Urinary bladder (tissue), 4 donors: ENCODE data around the gene C10orf53. TPM values are rescaled to one million over a fixed set of nuclear protein-coding genes. Genes with fewer than 3 reads are reported as not detected.
"Not testable (repeated sequence)": the region's sequence is repeated elsewhere in the genome, so short reads cannot be mapped to it uniquely, and the experiment has no call there.

ENCODE experiments used
- DNase-seq: peaks from one replicate; pipeline ENCODE4 v3.0.0-alpha.2; 2015; ENCODE audit errors: extremely low spot score
- H3K27ac ChIP-seq: one replicate; pipeline ENCODE4 v1.5.1; 2013; ENCODE audit warnings: low read depth, mild to moderate bottlenecking, moderate library complexity
- H3K36me3 ChIP-seq: one replicate; pipeline ENCODE4 v1.6.1; 2013; ENCODE audit warnings: mild to moderate bottlenecking, moderate library complexity; ENCODE audit not compliant: insufficient read depth
- H3K4me1 ChIP-seq: one replicate; pipeline ENCODE4 v1.6.1; 2013; ENCODE audit warnings: mild to moderate bottlenecking, moderate library complexity; ENCODE audit not compliant: insufficient read depth
- H3K4me3 ChIP-seq: one replicate; pipeline ENCODE4 v1.5.1; 2013; ENCODE audit warnings: low read depth, low read length
- WGBS: extraction: QIAGEN DNeasy Blood & Tissue Kit; methylation state at CpG from one replicate; pipeline ENCODE4 v1.1.7; 2013; 5-methylcytosine and 5-hydroxymethylcytosine counted together
- polyA plus RNA-seq: library from polyadenylated mRNA; stranded (reverse); fragments of 200-250 nt; gene quantifications from one replicate; pipeline ENCODE4 v1.2.3, GENCODE V29; 2013
- total RNA-seq: library from RNA; depleted of rRNA; stranded (reverse); fragments of >200 nt; gene quantifications from one replicate; pipeline ENCODE4 v1.2.3, GENCODE V29; 2014
- donor health status: healthy with polysubstance abuse.
- donor health status: healthy.

C10orf53 gene
- total and polyA plus RNA-seq, 2 donors: not detected

- Histone ChIP-seq H3K4me1 (no peaks in the 10 kb centered on the region), H3K27ac (no peak overlapping the region), H3K4me3 (no peak overlapping the region), H3K36me3 (no peaks in the 10 kb centered on the region)
- no peak for DNase-seq
- 54% methylated on average over 8 of the region's 8 CpGs for WGBS
These were observed 18.2 kb upstream of the C10orf53 start for GRCh38 chr10:49661140-49661856.

DNA sequence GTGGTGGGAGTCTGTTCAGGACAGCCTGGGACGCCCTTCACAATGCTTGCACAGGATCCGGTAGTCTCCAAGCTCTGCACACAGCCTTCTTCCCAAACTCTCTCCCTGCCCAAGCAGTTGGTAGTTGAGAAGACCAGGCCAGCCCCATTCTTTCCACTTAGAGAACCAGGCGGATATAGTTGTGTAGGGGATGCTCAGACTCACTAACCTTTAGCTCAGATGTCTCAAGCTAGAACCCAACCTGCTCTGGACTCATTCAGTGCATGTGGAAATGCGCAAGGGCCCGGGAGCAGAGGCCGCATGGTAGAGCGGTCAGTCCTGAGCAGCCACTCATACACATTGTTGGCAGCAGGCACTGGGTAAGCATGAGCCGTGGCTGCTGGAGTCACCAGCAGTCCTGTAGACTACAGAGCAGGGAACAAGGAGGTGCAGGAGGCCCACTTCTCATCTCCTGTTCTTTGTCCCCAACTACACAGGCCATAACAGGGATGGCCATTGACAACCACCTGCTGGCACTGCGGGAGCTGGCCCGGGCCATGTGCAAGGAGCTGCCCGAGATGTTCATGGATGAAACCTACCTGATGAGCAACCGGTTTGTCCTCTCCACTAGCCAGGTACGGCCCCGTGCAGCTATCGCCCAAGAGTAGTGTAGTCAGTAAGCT is 17.2 kb upstream of the C10orf53 start:
- no peak for DNase-seq
- Histone ChIP-seq H3K4me1 (no peaks in the 10 kb centered on the region), H3K36me3 (no peaks in the 10 kb centered on the region), H3K27ac (no peak overlapping the region), H3K4me3 (no peak overlapping the region)
- 86% methylated on average over 15 of the region's 15 CpGs for WGBS

DNA sequence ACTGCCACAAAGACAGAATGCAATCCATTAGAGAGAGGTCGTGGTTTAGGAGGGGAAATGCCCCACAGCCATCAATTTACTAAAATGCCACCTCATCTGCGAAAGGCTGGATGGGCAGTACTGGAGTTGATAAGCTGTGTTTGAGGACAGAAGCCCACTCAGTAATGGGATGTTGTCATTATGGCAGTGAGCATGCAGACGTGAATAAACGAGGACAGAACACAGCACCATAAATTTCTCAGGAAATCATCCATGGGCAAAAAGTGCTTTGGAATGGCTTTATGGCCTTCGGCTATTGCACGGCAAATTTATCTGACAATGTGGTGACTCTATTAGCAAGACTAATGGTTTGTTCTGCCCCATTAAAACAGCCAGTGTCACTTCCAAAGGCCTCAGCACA is 15.9 kb upstream of the C10orf53 start:
- Histone ChIP-seq H3K36me3 (no peaks in the 10 kb centered on the region), H3K4me1 (no peaks in the 10 kb centered on the region), H3K4me3 (no peak overlapping the region), H3K27ac (no peak overlapping the region)
- DNase-seq: no peak
- WGBS: 44% methylated on average over 6 of the region's 6 CpGs

DNA sequence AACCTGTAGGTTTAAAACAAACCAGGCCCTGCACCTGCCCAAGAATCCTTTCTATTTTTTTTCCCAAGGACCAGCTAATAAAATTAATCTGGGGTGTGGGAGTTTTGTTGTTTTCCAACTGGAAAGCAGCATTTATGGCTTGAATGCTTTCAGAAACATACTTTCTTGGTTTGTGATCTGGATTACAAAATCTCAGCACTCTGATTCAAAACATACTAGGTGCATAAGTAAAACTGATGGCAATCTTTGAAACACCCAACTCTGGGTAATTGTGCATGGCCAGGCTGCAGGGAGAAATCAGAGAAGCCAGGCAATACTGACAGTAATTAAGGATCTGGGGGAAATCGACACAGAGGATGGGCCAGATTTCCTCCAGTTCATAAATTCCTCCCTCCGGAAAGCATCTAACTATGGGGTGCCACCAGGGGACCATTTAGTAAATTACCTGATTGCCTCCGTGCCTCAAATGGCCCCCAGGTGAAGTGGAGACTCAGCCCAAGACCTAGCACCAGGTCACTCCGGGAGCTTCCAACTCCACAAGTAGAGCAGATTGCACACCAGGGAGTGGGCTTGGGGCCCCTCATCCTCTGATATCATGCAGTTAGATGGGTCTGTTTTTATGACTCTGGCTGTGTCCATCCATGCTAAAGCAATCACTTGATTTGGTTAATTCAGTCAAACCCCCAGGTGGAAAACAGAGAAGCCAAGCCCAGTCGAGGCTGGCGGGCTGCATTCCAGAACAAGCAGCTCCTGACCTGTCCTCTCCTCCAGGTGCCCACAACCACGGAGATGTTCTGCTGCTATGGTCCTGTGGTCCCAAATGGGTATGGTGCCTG is 15.2 kb upstream of the C10orf53 start:
- H3K4me3 ChIP-seq: no peak overlapping the region

GRCh38 chr10:49664842-49665355 is 14.6 kb upstream of the C10orf53 start:
- no peak overlapping the region for H3K4me3 ChIP-seq
- 71% methylated on average over 4 of the region's 4 CpGs for WGBS
- no peak overlapping the region for H3K27ac ChIP-seq
- H3K4me1 ChIP-seq: no peaks in the 10 kb centered on the region
- no peaks in the 10 kb centered on the region for H3K36me3 ChIP-seq
- no peak for DNase-seq

More for the DNA sequence above, 15.2 kb upstream of the C10orf53 start:
- WGBS: 60% methylated on average over 7 of the region's 7 CpGs
- DNase-seq: no peak
- Histone ChIP-seq H3K4me1 (no peaks in the 10 kb centered on the region), H3K36me3 (no peaks in the 10 kb centered on the region), H3K27ac (no peak overlapping the region)

GRCh38 chr10:49666054-49666615 is 13.3 kb upstream of the C10orf53 start:
- 47% methylated on average over 2 of the region's 2 CpGs for WGBS
- H3K36me3 ChIP-seq: no peaks in the 10 kb centered on the region

DNA sequence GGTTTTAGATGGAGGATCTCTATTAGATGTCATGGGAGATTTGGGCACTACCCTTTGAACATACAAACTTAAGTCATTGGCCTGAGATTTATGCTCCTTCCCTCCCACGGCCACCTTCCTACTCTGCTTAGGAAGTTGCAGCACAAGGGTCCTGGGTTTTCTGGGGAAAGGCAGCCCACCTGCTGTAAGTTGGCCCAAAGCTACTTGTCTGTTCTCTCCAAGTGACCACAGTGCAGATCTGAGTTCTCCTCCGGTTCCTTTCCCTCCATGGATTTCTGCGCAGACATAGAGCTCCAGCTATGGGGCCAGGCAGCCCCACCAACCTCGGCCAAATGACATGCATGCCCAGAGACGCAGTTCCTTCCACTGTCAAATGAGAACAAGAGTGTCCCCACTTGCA is 12.8 kb upstream of the C10orf53 start:
- no peak for DNase-seq
- Histone ChIP-seq H3K27ac (no peak overlapping the region), H3K4me1 (no peaks in the 10 kb centered on the region), H3K36me3 (no peaks in the 10 kb centered on the region), H3K4me3 (no peak overlapping the region)
- 86% methylated on average over 5 of the region's 5 CpGs for WGBS

More at GRCh38 chr10:49666054-49666615, 13.3 kb upstream of the C10orf53 start:
- Histone ChIP-seq H3K4me3 (no peak overlapping the region), H3K4me1 (no peaks in the 10 kb centered on the region), H3K27ac (no peak overlapping the region)
- no peak for DNase-seq

- WGBS: 64% methylated on average over 2 of the region's 2 CpGs
- no peak overlapping the region for H3K4me3 ChIP-seq
- no peaks in the 10 kb centered on the region for H3K4me1 ChIP-seq
- no peak for DNase-seq
- no peak overlapping the region for H3K27ac ChIP-seq
- no peaks in the 10 kb centered on the region for H3K36me3 ChIP-seq
These were observed 11.5 kb upstream of the C10orf53 start for GRCh38 chr10:49667991-49668390.

- Histone ChIP-seq H3K36me3 (no peaks in the 10 kb centered on the region), H3K4me1 (no peaks in the 10 kb centered on the region), H3K4me3 (no peak overlapping the region), H3K27ac (no peak overlapping the region)
- WGBS: 67% methylated on average over 6 of the region's 6 CpGs
- DNase-seq: no peak
These were observed 10.8 kb upstream of the C10orf53 start for GRCh38 chr10:49668684-49669083.

DNA sequence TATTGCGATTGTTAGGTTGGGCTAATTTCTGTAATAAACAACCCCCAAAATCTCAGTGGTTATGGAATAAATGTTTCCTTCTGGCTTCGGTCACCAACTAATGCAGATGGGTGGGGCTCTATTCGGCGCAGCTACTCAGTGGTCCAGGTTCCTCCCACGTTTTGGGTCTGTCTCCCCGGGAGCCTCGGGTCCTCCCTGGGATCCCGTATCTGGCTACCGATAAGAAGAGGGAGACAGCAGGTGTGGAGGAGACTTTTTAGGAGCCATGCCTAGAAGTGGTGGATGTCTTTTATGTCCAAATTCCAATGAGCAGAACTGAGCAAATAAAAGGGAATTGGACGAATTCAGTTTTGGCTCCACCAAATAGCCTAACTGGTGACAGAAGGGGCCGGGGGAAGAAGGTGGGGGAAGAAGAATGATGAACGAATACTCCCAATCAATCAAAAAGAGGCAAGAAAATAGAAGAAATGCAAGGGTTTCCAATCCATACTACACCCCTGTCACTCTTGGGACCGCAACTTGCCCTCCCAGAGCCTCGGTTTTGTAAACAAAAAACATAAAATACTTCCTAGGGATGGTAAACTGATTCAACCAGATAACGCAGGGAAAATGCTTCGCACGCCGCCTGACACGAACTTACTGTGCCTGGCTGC is 498 bp upstream of the C10orf53 start:
- Histone ChIP-seq H3K36me3 (no peaks in the 10 kb centered on the region), H3K4me1 (no peaks in the 10 kb centered on the region), H3K27ac (no peak overlapping the region), H3K4me3 (no peak overlapping the region)
- DNase-seq: no peak
- 12% methylated on average over 19 of the region's 19 CpGs for WGBS

GRCh38 chr10:49682449-49682848 is 3.0 kb downstream of the C10orf53 start:
- not testable (repeated sequence) for H3K36me3 ChIP-seq, DNase-seq, H3K4me3 ChIP-seq, H3K27ac ChIP-seq, H3K4me1 ChIP-seq
- 83% methylated on average over 5 of the region's 5 CpGs for WGBS

GRCh38 chr10:49682879-49683278 is 3.4 kb downstream of the C10orf53 start:
- 90% methylated on average over 2 of the region's 2 CpGs for WGBS
- Histone ChIP-seq H3K27ac (no peak overlapping the region), H3K36me3 (no peaks in the 10 kb centered on the region), H3K4me3 (no peak overlapping the region), H3K4me1 (no peaks in the 10 kb centered on the region)
- no peak for DNase-seq

- 63% methylated on average over 4 of the region's 4 CpGs for WGBS
- no peak for DNase-seq
- H3K27ac ChIP-seq: no peak overlapping the region
- no peaks in the 10 kb centered on the region for H3K36me3 ChIP-seq
- H3K4me1 ChIP-seq: no peaks in the 10 kb centered on the region
- H3K4me3 ChIP-seq: no peak overlapping the region
These were observed 7.2 kb downstream of the C10orf53 start for GRCh38 chr10:49686651-49687050.
